ENCODE data around the gene BARHL1.

BARHL1 gene

GRCh38 chr9:132626285-132626684, 43.9 kb downstream of the BARHL1 start:
- DNase-seq, result no peak

GRCh38 chr9:132627106-132627505, 44.7 kb downstream of the BARHL1 start:
- no peak for DNase-seq

- DNase-seq, result no peak
These were observed 45.2 kb downstream of the BARHL1 start for GRCh38 chr9:132627594-132627993.

DNA sequence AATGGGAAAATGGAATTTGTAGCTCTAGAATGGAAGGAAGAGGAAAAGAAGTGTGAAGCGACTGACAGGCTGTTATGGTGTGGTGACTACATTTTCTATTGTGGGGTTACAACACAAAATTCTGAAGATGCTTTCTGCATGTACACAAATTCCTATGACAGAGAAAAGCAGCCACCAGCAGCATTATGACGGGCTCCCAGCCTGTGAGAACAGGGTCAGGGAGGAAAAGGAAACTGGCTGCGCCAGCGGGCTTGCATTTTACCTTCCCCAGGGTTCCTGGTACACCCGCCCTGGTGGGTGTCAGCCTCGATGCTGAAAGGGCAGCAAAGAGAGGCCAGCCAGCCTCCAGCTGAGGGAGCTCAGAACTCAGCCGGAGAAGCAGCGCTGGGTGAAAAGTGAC, 46.3 kb downstream of the BARHL1 start:
- DNase-seq, result no peak

DNA sequence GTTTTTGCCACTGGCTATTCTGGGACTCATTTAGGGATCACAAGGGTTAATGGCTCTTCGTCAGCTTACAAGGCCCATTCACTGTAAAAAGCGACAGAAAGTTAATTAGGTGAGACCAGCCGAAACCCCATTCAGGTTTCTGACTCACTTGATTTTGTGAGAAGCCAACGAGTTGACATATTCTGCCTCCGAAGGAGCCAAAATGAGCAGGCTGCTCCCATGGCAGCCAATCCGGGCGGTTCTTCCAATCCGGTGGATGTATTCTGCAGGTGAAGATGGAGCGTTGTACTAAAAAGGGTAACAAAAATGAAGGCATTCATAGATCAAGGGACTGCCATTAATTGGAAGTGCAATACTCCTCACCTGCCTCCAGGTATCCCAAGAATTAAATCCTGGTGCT, 47.7 kb downstream of the BARHL1 start:
- DNase-seq, result no peak

- no peak for DNase-seq
These were observed 48.4 kb downstream of the BARHL1 start for GRCh38 chr9:132630811-132631210.

DNA sequence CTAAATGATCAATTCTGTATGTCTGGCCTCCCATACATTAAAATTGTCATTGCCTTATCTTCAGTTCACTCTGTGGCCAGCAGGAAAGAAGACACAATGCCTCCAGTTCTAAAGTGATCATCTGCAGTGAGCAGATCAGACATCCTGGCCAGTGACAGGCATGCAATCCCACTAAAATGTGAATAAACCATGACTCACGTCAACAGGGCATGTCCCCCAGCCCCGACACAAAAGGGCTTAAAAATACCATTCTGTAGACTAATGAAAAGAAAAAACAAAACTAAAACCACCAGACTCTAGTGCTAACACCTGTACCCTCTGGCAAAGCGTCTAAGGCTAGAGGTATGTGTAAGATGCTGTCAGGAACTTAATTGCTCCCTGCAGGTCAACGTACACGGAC, 48.9 kb downstream of the BARHL1 start:
- no peak for DNase-seq

GRCh38 chr9:132631685-132632084, 49.3 kb downstream of the BARHL1 start:
- no peak for DNase-seq

- no peak for DNase-seq
These were observed 50.2 kb downstream of the BARHL1 start for GRCh38 chr9:132632413-132633129.

DNA sequence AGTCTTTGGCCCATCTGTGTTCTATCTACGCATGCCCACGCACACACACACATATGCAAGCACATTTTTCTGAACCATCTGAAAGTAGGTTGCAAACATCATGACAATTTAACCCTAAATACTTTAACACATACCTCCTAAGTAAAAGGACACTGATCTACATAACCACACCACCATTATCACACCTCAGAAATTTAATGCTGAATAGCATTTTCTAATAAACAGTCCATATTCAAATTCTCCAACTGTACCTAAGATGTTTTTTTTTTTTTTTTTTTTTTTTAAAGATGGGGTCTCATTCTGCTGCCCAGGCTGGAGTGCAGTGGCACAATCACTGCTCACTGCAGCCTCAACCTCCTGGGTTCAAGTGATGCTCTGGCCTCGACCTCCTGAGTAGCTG, 51.9 kb downstream of the BARHL1 start:
- no peak for DNase-seq

- DNase-seq, result no peak
These were observed 54.9 kb downstream of the BARHL1 start for GRCh38 chr9:132637351-132637750.

GRCh38 chr9:132637801-132638200, 55.4 kb downstream of the BARHL1 start:
- DNase-seq, result no peak

DNA sequence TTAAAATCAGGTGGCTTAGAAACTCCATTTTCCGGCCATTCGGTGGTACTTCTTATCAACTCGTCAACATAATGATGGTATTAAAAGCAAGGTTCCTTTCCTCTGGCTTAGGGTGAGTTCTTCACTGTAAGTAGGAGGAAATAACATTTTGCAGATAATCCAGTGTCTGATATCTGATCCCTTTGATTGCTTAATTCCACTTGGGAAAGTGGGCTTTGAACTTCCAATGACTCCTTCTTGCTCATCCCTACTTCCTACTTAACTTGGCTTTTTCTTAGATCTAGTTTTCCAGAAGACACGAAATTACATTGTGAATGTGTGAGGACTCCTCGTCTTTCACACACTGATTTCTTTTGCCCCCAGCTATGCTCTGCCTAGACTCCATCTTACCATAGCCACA, 55.8 kb downstream of the BARHL1 start:
- DNase-seq, result no peak

- DNase-seq, result no peak
These were observed 56.9 kb downstream of the BARHL1 start for GRCh38 chr9:132639322-132639721.
